ENCODE data around the gene PTPRD. TPM values are rescaled to one million over a fixed set of nuclear protein-coding genes. Genes with fewer than 3 reads are reported as not detected.
A peak's percentile ranks its signal among the peaks of the same experiment; 100 is the strongest.

PTPRD gene
- total and polyA plus RNA-seq, 4 donors: 97.4 to 229 (median 161) TPM

DNA sequence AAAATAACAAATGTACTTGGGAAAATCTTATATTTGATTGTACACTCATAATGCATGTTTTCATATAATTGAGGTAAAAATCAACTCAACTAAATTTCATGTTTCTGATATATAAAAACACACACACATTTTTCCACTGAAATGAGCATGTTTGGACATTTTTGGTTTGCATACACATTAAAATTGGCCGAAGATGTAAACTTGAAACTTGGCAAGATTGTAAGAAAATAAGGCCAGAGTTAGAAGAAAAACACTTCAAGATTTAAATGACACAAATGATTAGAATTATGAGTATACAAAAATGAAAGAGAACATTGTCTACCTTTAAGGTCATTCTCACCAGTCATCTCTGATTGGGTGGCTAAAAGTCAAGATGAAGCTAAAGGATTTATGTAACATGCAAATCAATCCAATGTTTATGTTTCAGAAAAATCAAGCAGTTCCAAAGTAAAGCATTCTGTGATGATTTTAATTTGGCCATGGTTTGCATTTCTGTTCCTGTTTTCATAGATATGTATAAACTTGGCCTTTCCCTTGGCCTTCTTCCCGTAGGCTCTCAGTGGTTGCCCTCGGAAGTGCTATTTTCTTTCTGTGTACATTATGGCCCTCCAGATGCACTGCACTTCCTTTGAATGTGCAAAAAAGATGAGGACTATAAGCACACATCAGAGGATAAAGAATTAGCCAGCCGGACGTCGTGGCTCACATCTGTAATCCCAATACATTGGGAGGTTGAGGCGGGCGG, 1707.9 kb downstream of the PTPRD start:
- H3K27me3 ChIP-seq (ENCODE audit: control insufficient read depth, insufficient read depth, low read length): no peaks in the 10 kb centered on the region
- H3K9me3 ChIP-seq (ENCODE audit: control insufficient read depth, insufficient read depth, low read length): no peaks in the 10 kb centered on the region
- no peak overlapping the region for H3K27ac ChIP-seq (ENCODE audit: low read depth, low read length)
- WGBS (ENCODE audit: insufficient coverage): 100% methylated on average over 1 of the region's 8 CpGs
- no peak overlapping the region for H3K4me3 ChIP-seq (ENCODE audit: low read depth, low read length)
- no peaks in the 10 kb centered on the region for H3K4me1 ChIP-seq (ENCODE audit: control insufficient read depth, insufficient read depth, low read length)
- DNase-seq (ENCODE audit: low read depth in 4 of 6, low spot score in 6 of 6): peak in 1 of 6 donors; percentile 51
- no peaks in the 10 kb centered on the region for H3K36me3 ChIP-seq (ENCODE audit: control insufficient read depth, insufficient read depth, low read length)

DNA sequence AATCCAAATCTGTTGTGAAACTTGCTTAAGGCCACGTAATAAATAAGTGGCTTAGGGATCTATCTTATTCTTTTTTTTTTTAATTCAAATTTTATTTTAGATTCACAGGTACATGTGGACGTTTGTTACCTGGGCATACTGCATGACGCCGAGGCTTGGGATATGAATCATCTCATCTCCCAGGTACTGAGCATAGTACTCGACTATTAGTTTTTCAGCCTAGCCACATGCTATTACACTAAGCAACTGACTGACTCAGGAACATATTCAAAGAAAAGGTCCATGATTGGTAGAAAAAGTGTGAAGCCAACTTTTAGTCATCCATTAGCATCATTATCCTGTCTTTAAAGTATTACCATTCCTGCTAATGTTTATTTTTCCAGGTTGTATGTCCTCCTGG, 1709.7 kb downstream of the PTPRD start:
- 94% methylated on average over 3 of the region's 5 CpGs for WGBS (ENCODE audit: insufficient coverage)
- no peaks in the 10 kb centered on the region for H3K36me3 ChIP-seq (ENCODE audit: control insufficient read depth, insufficient read depth, low read length)
- H3K4me1 ChIP-seq (ENCODE audit: control insufficient read depth, insufficient read depth, low read length): no peaks in the 10 kb centered on the region
- no peak overlapping the region for H3K27ac ChIP-seq (ENCODE audit: low read depth, low read length)
- H3K9me3 ChIP-seq (ENCODE audit: control insufficient read depth, insufficient read depth, low read length): no peaks in the 10 kb centered on the region
- H3K4me3 ChIP-seq (ENCODE audit: low read depth, low read length): no peak overlapping the region
- DNase-seq (ENCODE audit: low read depth in 4 of 6, low spot score in 6 of 6): no peak
- H3K27me3 ChIP-seq (ENCODE audit: control insufficient read depth, insufficient read depth, low read length): no peaks in the 10 kb centered on the region

DNA sequence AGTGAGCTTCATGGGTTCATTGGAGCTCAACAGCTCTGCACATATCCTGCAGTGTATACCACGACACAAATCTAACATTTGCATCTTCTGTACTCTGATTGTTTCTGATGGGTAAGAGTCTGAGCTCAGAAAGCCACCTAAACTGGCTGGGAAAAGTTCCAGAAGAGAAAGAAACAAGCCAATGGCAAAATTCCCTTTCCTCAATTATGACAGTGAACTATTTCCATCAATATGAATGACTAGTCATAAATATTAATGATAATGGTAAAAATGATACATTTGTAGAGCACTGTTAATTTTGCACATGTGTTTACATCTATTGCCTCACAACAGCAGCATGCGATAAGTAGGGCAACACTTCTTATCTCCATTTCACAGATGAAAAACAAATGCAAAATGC, 1711.7 kb downstream of the PTPRD start:
- H3K27ac ChIP-seq (ENCODE audit: low read depth, low read length): no peak overlapping the region
- no CpG with 5 or more reads among the region's 2 CpGs for WGBS (ENCODE audit: insufficient coverage)
- peak in 1 of 6 donors; percentile 61 for DNase-seq (ENCODE audit: low read depth in 4 of 6, low spot score in 6 of 6)
- no peaks in the 10 kb centered on the region for H3K4me1 ChIP-seq (ENCODE audit: control insufficient read depth, insufficient read depth, low read length)
- H3K9me3 ChIP-seq (ENCODE audit: control insufficient read depth, insufficient read depth, low read length): no peaks in the 10 kb centered on the region
- H3K27me3 ChIP-seq (ENCODE audit: control insufficient read depth, insufficient read depth, low read length): no peaks in the 10 kb centered on the region
- no peak overlapping the region for H3K4me3 ChIP-seq (ENCODE audit: low read depth, low read length)
- no peaks in the 10 kb centered on the region for H3K36me3 ChIP-seq (ENCODE audit: control insufficient read depth, insufficient read depth, low read length)

GRCh38 chr9:8899511-8899910, 1713.3 kb downstream of the PTPRD start:
- Histone ChIP-seq H3K27me3 (ENCODE audit: control insufficient read depth, insufficient read depth, low read length) (no peaks in the 10 kb centered on the region), H3K4me1 (ENCODE audit: control insufficient read depth, insufficient read depth, low read length) (no peaks in the 10 kb centered on the region), H3K36me3 (ENCODE audit: control insufficient read depth, insufficient read depth, low read length) (no peaks in the 10 kb centered on the region), H3K9me3 (ENCODE audit: control insufficient read depth, insufficient read depth, low read length) (no peaks in the 10 kb centered on the region), H3K4me3 (ENCODE audit: low read depth, low read length) (no peak overlapping the region), H3K27ac (ENCODE audit: low read depth, low read length) (no peak overlapping the region)
- WGBS (ENCODE audit: insufficient coverage): no CpG with 5 or more reads among the region's 4 CpGs
- peak in 1 of 6 donors; percentile 25 for DNase-seq (ENCODE audit: low read depth in 4 of 6, low spot score in 6 of 6)

DNA sequence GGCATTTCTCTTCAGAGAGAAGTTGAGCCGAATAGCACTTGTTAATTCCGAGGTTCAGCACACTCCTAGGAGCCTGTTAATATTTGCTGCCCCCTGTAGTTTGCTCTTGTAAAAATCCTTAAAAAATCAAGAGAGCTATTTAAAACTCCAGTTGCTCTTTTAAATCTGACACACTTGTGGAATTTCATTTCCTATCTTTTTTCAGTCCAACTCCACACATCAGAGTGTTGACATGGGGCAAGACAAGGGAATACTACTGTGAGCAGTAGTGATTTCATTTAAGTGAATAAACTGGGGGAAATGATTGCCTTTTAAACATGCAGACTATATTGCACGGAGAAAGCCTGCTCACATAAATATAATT, 1717.0 kb downstream of the PTPRD start:
- Histone ChIP-seq H3K4me1 (ENCODE audit: control insufficient read depth, insufficient read depth, low read length) (no peaks in the 10 kb centered on the region), H3K36me3 (ENCODE audit: control insufficient read depth, insufficient read depth, low read length) (no peaks in the 10 kb centered on the region), H3K27me3 (ENCODE audit: control insufficient read depth, insufficient read depth, low read length) (no peaks in the 10 kb centered on the region), H3K9me3 (ENCODE audit: control insufficient read depth, insufficient read depth, low read length) (peaks cover 1% of the 10 kb centered on the region), H3K4me3 (ENCODE audit: low read depth, low read length) (no peak overlapping the region), H3K27ac (ENCODE audit: low read depth, low read length) (no peak overlapping the region)
- DNase-seq (ENCODE audit: low read depth in 4 of 6, low spot score in 6 of 6): peak in 5 of 6 donors; percentile 42 to 91 (median 58)
- 20% methylated on average over 1 of the region's 3 CpGs for WGBS (ENCODE audit: insufficient coverage)

DNA sequence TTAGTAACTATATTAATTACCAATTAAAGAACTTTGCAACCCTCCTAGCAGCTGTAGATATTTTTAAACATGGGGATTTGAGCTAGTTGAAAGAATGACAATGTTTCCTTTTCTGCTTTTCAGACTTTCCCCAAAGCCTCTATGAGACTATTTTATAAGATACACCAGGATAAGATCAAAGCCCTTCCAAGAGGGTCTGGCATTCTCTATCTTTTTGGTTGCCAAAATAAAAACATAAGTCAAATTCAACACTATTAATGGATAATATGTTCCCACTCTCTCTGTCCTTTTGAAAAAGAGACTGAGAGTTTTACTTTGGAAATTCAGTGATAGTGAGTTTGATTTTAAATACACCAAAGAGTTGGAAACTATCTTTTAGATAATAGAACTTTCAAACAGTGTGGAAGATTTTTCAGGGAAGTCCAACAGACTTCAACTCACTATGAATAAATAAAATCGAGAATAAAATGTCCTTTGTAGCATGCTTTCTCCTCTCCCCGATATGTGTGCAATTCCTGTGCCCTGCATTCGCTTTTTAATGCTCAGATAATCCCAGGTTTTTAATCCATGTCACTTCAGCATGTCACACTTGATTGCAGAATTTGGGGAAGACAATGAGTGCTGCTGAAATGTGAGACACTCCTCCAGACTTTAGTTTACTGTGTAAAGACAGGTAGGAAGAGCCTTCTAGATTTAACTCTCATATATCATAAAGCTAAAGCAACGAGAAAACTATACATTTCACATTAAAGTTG, 1717.5 kb downstream of the PTPRD start:
- peak overlapping the region; percentile 1 for H3K4me3 ChIP-seq (ENCODE audit: low read depth, low read length)

GRCh38 chr9:8890695-8891094, 1722.1 kb downstream of the PTPRD start:
- WGBS (ENCODE audit: insufficient coverage): no CpG with 5 or more reads among the region's 2 CpGs
- Histone ChIP-seq H3K4me1 (ENCODE audit: control insufficient read depth, insufficient read depth, low read length) (no peaks in the 10 kb centered on the region), H3K4me3 (ENCODE audit: low read depth, low read length) (no peak overlapping the region), H3K27ac (ENCODE audit: low read depth, low read length) (no peak overlapping the region), H3K9me3 (ENCODE audit: control insufficient read depth, insufficient read depth, low read length) (peaks cover 1% of the 10 kb centered on the region), H3K36me3 (ENCODE audit: control insufficient read depth, insufficient read depth, low read length) (no peaks in the 10 kb centered on the region), H3K27me3 (ENCODE audit: control insufficient read depth, insufficient read depth, low read length) (no peaks in the 10 kb centered on the region)
- DNase-seq (ENCODE audit: low read depth in 4 of 6, low spot score in 6 of 6): no peak

More for the DNA sequence above, 1717.5 kb downstream of the PTPRD start:
- no peak for DNase-seq (ENCODE audit: low read depth in 4 of 6, low spot score in 6 of 6)
- WGBS (ENCODE audit: insufficient coverage): 0% methylated on average over 1 of the region's 4 CpGs
- Histone ChIP-seq H3K36me3 (ENCODE audit: control insufficient read depth, insufficient read depth, low read length) (no peaks in the 10 kb centered on the region), H3K9me3 (ENCODE audit: control insufficient read depth, insufficient read depth, low read length) (peaks cover 1% of the 10 kb centered on the region), H3K27ac (ENCODE audit: low read depth, low read length) (no peak overlapping the region), H3K27me3 (ENCODE audit: control insufficient read depth, insufficient read depth, low read length) (no peaks in the 10 kb centered on the region), H3K4me1 (ENCODE audit: control insufficient read depth, insufficient read depth, low read length) (no peaks in the 10 kb centered on the region)

GRCh38 chr9:8889100-8889499, 1723.7 kb downstream of the PTPRD start:
- DNase-seq (ENCODE audit: low read depth in 4 of 6, low spot score in 6 of 6): no peak
- no peaks in the 10 kb centered on the region for H3K27me3 ChIP-seq (ENCODE audit: control insufficient read depth, insufficient read depth, low read length)
- H3K4me3 ChIP-seq (ENCODE audit: low read depth, low read length): no peak overlapping the region
- no peaks in the 10 kb centered on the region for H3K4me1 ChIP-seq (ENCODE audit: control insufficient read depth, insufficient read depth, low read length)
- peaks cover 1% of the 10 kb centered on the region for H3K9me3 ChIP-seq (ENCODE audit: control insufficient read depth, insufficient read depth, low read length)
- no peaks in the 10 kb centered on the region for H3K36me3 ChIP-seq (ENCODE audit: control insufficient read depth, insufficient read depth, low read length)
- H3K27ac ChIP-seq (ENCODE audit: low read depth, low read length): no peak overlapping the region
- no CpG with 5 or more reads among the region's 1 CpG for WGBS (ENCODE audit: insufficient coverage)

GRCh38 chr9:8888591-8888990, 1724.2 kb downstream of the PTPRD start:
- H3K4me3 ChIP-seq (ENCODE audit: low read depth, low read length): no peak overlapping the region
- no peak overlapping the region for H3K27ac ChIP-seq (ENCODE audit: low read depth, low read length)
- H3K27me3 ChIP-seq (ENCODE audit: control insufficient read depth, insufficient read depth, low read length): no peaks in the 10 kb centered on the region
- no peaks in the 10 kb centered on the region for H3K36me3 ChIP-seq (ENCODE audit: control insufficient read depth, insufficient read depth, low read length)
- peaks cover 1% of the 10 kb centered on the region for H3K9me3 ChIP-seq (ENCODE audit: control insufficient read depth, insufficient read depth, low read length)
- H3K4me1 ChIP-seq (ENCODE audit: control insufficient read depth, insufficient read depth, low read length): no peaks in the 10 kb centered on the region
- DNase-seq (ENCODE audit: low read depth in 4 of 6, low spot score in 6 of 6): no peak
- WGBS (ENCODE audit: insufficient coverage): 83% methylated on average over 1 of the region's 1 CpG

DNA sequence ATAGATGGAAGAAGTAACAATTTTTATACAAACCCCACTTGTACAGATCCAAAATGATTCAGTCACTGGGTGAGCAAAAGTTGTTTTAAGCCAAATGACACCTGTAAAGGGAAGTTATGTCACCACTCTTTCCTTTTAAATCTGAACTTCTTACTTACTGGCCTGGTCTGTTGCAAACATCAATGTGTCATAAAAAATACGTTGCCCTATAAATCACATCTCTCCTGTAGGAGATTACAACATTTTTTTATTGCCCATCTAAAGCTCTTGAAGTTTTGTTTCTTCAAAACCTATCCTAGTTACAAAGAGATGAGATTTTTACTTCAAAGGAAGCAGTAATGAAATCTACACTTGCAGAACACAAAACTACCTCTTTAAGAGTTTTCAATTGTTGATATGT, 1725.4 kb downstream of the PTPRD start:
- H3K27ac ChIP-seq (ENCODE audit: low read depth, low read length): no peak overlapping the region
- H3K4me3 ChIP-seq (ENCODE audit: low read depth, low read length): no peak overlapping the region
- no peak for DNase-seq (ENCODE audit: low read depth in 4 of 6, low spot score in 6 of 6)
- H3K9me3 ChIP-seq (ENCODE audit: control insufficient read depth, insufficient read depth, low read length): no peaks in the 10 kb centered on the region
- H3K27me3 ChIP-seq (ENCODE audit: control insufficient read depth, insufficient read depth, low read length): no peaks in the 10 kb centered on the region
- whole genome bisulfite sequencing (ENCODE audit: insufficient coverage): no CpG with 5 or more reads among the region's 1 CpG
- H3K4me1 ChIP-seq (ENCODE audit: control insufficient read depth, insufficient read depth, low read length): no peaks in the 10 kb centered on the region
- no peaks in the 10 kb centered on the region for H3K36me3 ChIP-seq (ENCODE audit: control insufficient read depth, insufficient read depth, low read length)

All from spinal cord (tissue), 10 donors.